ENCODE results near the gene RPS6KA5.
A peak's percentile ranks its signal among the peaks of the same experiment; 100 is the strongest.

- TF ChIP-seq REST (IDR thresholded peaks at IDR 0.05; ENCODE audit: low read depth): no peak
- peak; percentile 20; the same call in 1 of the 2 replicates for TF ChIP-seq POLR2AphosphoS5 (IDR thresholded peaks at IDR 0.05; ENCODE audit: low read depth, low read length)
- TF ChIP-seq ZFX (IDR thresholded peaks at IDR 0.05): no peak
- TF ChIP-seq CTCF (IDR thresholded peaks at IDR 0.05 in 2 of 3, conservative IDR thresholded peaks at IDR 0.05 in 1 of 3; ENCODE audit: borderline replicate concordance in 1 of 3, insufficient read depth in 1 of 3, low read depth in 2 of 3, low read length in 2 of 3): no peak
- no peak for TF ChIP-seq POLR2A (IDR thresholded peaks at IDR 0.05; ENCODE audit: borderline replicate concordance, extremely low read depth, insufficient read depth, insufficient read length)
- no peak for TF ChIP-seq EGR1 (IDR thresholded peaks at IDR 0.05; ENCODE audit: low read depth)
Measured at GRCh38 chr14:90986510-90986909, 73.9 kb downstream of the RPS6KA5 start.

Measured in HCT116 (cell line).